WERI-Rb-1 (cell line): ENCODE data around the gene KHDC1L.

Experiments used
- DNase-seq: peaks from one replicate; pipeline ENCODE4 v3.0.0-alpha.2; 2020
- H3K27ac ChIP-seq: fragments of 250-450 bp; sonication (Bioruptor Pico); 2 replicates; pipeline ENCODE4 v1.5.1; 2020; ENCODE audit warnings: mild to moderate bottlenecking, moderate library complexity
- H3K27me3 ChIP-seq: fragments of 250-450 bp; sonication (Bioruptor Pico); 2 replicates; pipeline ENCODE4 v1.5.1; 2021; ENCODE audit warnings: mild to moderate bottlenecking, low read depth, moderate library complexity; ENCODE audit not compliant: insufficient read depth, severe bottlenecking
- H3K36me3 ChIP-seq: fragments of 250-450 bp; sonication (Bioruptor Pico); 2 replicates; pipeline ENCODE4 v1.5.1; 2020; ENCODE audit warnings: mild to moderate bottlenecking, moderate library complexity
- H3K4me3 ChIP-seq: 2 replicates; pipeline ENCODE4 v1.5.1; 2011; ENCODE audit warnings: low read depth, mild to moderate bottlenecking, control low read depth, low read length
- H3K9me3 ChIP-seq: fragments of 250-450 bp; sonication (Bioruptor Pico); 2 replicates; pipeline ENCODE4 v1.5.1; 2021; ENCODE audit warnings: mild to moderate bottlenecking, moderate library complexity; ENCODE audit not compliant: severe bottlenecking
- CTCF ChIP-seq: IDR thresholded peaks from 2 replicates; pipeline ENCODE4 v1.5.1; 2011; ENCODE audit warnings: low read depth, mild to moderate bottlenecking, control low read depth, inconsistent platforms, low read length

The KHDC1L gene

GRCh38 chr6:73227606-73228255 lies 2.4 kb upstream of the KHDC1L start:
- H3K4me3 ChIP-seq, result no peak overlapping the region
- H3K27me3 ChIP-seq, result no peaks in the 10 kb centered on the region
- peaks cover 3% of the 10 kb centered on the region for H3K9me3 ChIP-seq
- no peak for DNase-seq
- no peak for TF ChIP-seq CTCF
- no peaks in the 10 kb centered on the region for H3K36me3 ChIP-seq
- H3K27ac ChIP-seq, result no peak overlapping the region

GRCh38 chr6:73216859-73217258 lies 8.4 kb downstream of the KHDC1L start:
- H3K9me3 ChIP-seq, result no peaks in the 10 kb centered on the region
- H3K27me3 ChIP-seq, result no peaks in the 10 kb centered on the region
- TF ChIP-seq CTCF, result no peak
- H3K4me3 ChIP-seq, result no peak overlapping the region
- no peaks in the 10 kb centered on the region for H3K36me3 ChIP-seq
- no peak overlapping the region for H3K27ac ChIP-seq
- DNase-seq, result no peak

- Histone ChIP-seq H3K36me3 (no peaks in the 10 kb centered on the region), H3K4me3 (no peak overlapping the region), H3K27ac (no peak overlapping the region), H3K9me3 (no peaks in the 10 kb centered on the region), H3K27me3 (no peaks in the 10 kb centered on the region)
- TF ChIP-seq CTCF, result no peak
- DNase-seq, result no peak
These were observed 16.2 kb downstream of the KHDC1L start for GRCh38 chr6:73209117-73209516.

GRCh38 chr6:73207221-73207837 lies 18.0 kb downstream of the KHDC1L start:
- Histone ChIP-seq H3K4me3 (no peak overlapping the region), H3K36me3 (no peaks in the 10 kb centered on the region), H3K27me3 (no peaks in the 10 kb centered on the region), H3K27ac (no peak overlapping the region), H3K9me3 (no peaks in the 10 kb centered on the region)
- no peak for TF ChIP-seq CTCF
- no peak for DNase-seq

GRCh38 chr6:73204252-73204651 lies 21.0 kb downstream of the KHDC1L start:
- Histone ChIP-seq H3K36me3 (no peaks in the 10 kb centered on the region), H3K9me3 (no peaks in the 10 kb centered on the region), H3K27ac (no peak overlapping the region), H3K4me3 (no peak overlapping the region), H3K27me3 (no peaks in the 10 kb centered on the region)
- DNase-seq, result no peak
- no peak for TF ChIP-seq CTCF

GRCh38 chr6:73203098-73203497 lies 22.2 kb downstream of the KHDC1L start:
- Histone ChIP-seq H3K27ac (no peak overlapping the region), H3K4me3 (no peak overlapping the region), H3K27me3 (no peaks in the 10 kb centered on the region), H3K9me3 (no peaks in the 10 kb centered on the region), H3K36me3 (no peaks in the 10 kb centered on the region)
- DNase-seq, result no peak
- TF ChIP-seq CTCF, result no peak
